Stimulated activated CD8-positive, alpha-beta memory T cell treated with anti-CD3 and anti-CD28 coated beads, Interleukin-7, amount 100 ng/mL, for 4 hours (primary cell): ENCODE results near the gene EIF3K.
A peak's percentile ranks its signal among the peaks of the same experiment; 100 is the strongest.
"Not testable (repeated sequence)": the region's sequence is repeated elsewhere in the genome, so short reads cannot be mapped to it uniquely, and the experiment has no call there.

Experiments
- DNase-seq, 2 donors: peaks; one replicate each; pipeline ENCODE4 v3.0.0-alpha.2; 2020; ENCODE audit warnings: low read depth in 2 of 2

EIF3K gene, protein sequence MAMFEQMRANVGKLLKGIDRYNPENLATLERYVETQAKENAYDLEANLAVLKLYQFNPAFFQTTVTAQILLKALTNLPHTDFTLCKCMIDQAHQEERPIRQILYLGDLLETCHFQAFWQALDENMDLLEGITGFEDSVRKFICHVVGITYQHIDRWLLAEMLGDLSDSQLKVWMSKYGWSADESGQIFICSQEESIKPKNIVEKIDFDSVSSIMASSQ

DNA sequence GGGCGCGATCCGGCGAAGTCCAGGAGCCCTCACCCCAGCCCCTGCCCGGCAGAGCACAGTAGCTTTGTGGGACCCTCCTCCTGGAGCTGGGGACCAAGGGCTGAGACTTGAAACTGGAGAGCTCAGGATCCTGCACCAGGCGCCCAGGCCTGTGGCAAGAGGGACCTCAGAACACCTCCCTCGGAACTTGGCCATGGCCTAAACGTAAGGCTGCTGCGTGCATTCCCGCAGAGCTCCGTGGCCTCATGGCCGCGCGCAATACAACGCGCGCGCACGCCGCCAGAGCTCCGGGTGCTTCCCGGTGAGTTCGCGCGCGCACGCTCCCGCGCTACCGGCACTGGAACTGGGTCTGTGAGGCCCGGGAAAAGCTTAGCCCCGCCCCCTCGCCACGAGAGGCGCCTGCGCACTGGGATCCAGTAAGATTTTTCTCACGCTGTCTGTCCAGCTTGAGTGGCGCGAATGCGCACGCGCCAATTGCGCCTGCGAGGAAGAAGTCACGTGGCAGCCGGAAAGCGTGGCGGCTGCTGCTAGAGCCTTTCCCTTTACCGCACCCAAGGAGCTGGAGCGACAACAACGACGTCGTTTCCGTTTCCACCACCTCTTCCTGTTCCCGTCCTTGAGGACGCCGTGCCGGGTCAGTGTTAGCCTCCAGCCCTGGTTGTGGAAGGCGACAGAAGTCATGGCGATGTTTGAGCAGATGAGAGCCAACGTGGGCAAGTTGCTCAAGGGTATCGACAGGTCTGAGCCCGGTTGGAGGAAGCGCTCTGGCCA, at the start of gene EIF3K:
Gene EIF3K (plus strand): TSS at position 599 of the 771 bp plus-strand sequence. CDS start 81 bp downstream, at position 680.
- DNase-seq = peak; percentile 93 to 95

DNA sequence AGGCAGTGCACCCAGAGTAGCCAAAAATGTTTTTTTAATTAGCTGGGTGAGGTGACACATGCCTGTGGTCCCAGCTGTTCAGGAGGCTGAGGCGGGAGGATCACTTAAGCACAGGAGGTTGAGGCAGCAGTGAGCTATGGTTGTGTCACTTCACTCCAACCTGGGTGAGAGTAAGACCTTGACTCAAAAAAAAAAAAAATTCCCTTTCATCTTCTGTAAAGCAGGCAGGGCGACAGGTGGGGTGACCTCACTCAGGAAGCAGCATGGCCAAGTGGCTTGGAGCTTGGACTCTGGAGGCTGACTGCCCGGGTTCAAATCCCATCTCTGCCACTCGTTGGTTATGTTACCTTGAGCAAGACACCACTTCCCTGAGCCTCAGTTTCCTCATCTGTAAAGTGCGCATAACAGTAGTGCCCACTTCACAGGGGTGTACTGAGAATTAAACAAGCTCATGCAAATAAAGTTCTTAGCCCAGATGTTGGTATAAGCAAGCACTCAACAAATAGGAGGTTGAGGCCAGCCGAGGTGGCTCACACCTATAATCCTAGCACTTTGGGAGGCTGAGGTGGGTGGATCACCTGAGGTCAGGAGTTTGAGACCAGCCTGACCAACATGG, 49.5 kb upstream of the EIF3K start:
- DNase-seq = no peak

DNA sequence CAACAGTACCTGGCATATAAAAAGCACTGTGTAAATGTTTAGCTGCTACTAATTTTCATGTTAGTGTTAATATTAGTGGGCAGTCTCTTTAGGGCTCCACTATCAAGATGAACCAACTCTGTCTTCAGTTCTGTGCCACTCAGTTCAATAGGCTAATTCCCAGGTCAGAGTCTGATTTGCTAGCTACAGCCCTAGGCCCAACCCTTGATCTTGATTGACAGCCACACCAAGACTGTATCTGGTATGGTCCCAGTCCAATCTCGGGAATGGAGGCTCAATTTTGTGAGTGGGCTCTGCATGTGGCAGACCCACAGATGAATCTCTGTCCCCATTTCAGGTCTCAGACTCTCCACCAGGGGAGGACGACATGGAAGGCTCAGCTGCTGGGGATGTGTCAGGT, 47.3 kb upstream of the EIF3K start:
- no peak for DNase-seq

DNA sequence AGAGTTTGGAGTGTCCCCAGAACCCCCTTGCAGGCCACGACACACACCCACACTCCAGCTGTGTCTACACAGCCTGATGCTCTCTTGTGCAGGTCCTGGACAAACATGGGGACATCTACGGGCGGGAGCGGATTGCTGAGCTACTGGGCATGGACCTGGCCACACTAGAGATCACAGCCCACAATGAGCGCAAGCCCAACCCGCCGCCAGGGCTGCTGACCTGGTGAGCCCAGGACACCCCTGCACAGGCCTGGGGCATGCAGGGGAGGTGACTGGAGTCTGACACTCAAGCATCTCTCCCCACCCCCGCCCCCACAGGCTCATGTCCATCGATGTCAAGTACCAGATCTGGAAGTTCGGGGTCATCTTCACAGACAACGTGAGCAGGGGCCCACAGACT, 41.2 kb upstream of the EIF3K start:
- DNase-seq = no peak

DNA sequence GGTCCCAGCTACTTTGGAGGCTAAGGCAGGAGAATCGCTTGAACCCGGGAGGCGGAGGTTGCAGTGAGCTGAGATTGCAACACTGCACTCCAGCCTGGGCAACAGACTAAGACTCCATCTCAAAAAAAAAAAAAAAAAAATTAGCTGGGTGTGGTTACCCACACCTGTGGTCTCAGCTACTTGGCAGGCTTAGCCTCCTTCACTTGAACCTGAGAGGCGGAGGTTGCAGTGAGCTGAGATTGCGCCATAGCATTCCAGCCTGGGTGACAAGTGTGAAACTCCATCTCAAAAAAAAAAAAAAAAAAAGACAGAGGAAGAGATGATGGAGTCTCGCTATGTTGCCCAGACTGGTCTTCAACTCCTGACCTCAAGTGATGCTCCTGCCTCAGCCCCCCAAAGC, 39.7 kb upstream of the EIF3K start:
- not testable (repeated sequence) for DNase-seq

DNA sequence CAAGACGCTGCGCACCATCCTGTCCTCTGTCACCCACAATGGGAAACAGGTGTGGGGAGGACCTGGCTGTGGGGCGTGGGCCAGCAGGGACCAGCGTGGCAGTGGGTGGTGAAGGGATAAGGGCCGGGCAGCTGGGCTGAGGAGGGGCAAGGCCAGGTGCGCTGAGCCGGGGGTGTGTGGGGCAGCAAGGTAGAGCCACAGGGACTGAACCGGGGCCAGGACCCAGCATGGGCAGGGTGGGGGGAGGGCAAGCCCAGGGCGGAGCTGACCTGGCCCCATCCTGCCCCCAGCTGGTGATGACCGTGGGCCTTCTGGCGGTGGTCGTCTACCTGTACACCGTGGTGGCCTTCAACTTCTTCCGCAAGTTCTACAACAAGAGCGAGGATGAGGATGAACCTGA, 38.9 kb upstream of the EIF3K start:
- DNase-seq = no peak

DNA sequence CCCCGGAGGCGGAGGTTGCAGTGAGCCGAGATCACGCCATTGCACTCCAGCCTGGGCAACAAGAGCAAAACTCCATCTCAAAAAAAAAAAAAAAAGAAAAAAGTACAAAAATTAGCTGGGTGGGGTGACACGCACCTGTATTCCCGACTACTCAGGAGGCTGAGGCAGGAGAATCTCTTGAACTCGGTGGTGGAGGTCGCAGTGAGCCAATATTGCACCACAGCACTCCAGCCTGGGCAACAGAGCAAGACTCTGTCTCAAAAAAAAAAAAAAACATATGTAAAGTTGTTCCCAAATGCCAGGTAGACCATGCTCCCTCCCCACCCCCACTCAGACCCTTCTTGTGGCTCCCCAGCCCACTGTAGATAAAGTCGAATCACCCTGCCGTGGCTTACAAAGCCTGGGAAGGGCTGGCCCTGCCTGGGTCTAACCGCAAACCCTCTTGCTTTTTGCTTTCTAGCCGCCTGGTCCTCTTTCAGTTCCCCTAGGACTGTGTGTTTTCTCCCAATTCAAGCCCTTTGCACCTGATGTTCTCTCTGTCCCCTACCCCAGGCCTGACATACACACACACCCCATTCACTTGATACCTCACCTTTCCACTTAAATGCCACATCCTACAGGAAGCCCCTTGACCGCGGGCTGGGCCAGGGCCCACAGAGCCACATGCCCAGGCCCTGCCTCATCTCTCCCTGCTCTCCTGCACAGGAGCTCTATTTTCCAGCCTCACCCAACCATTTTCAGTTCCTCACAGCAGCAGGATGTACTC, 35.6 kb upstream of the EIF3K start:
- no peak for DNase-seq

DNA sequence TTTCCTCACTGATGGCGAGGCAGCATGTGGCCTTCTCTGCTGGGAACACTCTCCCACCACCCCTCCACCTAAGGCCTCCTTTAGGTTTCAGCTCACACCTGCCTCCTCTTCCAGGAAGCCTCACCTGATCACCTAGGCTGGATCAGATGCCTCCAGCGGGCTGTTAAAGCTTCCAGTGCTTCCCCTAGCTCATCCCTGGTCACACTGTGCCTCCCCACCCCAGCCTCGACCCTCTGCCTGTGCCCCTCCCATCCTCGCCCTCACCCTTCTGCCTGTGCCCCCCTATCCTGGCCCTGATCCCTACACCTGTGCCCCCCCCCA, 35.0 kb upstream of the EIF3K start:
- DNase-seq = no peak

DNA sequence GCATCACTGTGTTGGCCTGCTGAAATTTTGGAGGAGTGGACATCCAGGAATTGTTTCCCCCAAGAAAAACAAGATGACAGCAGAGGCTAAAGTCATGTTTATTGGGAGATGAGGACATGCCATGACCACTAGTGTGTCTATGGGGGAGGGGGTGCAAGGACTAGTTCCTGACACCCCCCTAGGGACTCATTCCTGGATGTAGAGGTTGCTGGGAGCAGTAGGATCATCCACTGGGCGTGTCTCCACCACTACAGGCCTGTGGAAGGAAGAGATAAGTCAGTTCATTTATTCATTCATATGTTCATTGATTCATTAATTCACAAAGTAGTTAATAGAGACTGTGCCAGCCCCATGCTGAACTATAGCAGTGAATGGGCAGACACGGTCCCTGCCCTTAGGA, 31.4 kb upstream of the EIF3K start:
- DNase-seq = no peak

DNA sequence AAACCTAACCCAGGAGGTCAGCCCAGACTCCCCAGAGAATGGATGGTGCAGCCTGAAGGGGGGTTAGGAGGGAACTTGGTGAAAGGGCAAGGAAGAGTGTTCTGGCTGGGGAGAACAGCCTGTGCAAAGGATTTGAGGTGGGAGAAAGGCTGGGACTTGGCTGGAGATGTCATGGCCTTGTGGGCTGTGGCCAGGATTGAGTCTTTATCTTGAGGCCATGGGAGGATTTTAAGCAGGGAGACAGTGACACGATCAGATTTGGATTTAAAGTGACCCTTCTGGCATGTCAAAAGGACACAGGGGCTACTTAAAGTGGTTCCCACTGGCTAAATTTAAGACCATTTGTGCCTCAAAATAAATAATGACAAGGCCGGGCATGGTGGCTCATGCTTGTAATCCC, 30.9 kb upstream of the EIF3K start:
- no peak for DNase-seq

DNA sequence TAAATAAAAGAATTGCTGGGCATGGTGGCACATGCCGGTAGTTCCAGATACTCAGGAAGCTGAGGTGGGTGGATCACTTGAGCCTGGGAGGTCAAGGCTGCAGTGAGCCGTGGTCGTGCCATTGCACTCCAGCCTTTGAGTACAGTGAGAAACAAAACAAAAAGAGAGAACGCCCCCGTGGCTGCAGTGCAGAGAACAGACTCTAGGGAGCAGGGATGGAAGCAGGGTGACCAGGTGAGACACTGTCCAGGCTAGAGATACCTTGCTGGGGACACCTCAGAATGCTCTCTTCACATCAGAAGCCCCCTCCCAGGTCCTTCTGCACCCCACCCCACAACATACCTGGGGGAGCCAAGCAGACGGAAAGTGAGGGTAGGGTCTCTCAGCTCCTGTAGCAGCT, 26.0 kb upstream of the EIF3K start:
- no peak for DNase-seq

DNA sequence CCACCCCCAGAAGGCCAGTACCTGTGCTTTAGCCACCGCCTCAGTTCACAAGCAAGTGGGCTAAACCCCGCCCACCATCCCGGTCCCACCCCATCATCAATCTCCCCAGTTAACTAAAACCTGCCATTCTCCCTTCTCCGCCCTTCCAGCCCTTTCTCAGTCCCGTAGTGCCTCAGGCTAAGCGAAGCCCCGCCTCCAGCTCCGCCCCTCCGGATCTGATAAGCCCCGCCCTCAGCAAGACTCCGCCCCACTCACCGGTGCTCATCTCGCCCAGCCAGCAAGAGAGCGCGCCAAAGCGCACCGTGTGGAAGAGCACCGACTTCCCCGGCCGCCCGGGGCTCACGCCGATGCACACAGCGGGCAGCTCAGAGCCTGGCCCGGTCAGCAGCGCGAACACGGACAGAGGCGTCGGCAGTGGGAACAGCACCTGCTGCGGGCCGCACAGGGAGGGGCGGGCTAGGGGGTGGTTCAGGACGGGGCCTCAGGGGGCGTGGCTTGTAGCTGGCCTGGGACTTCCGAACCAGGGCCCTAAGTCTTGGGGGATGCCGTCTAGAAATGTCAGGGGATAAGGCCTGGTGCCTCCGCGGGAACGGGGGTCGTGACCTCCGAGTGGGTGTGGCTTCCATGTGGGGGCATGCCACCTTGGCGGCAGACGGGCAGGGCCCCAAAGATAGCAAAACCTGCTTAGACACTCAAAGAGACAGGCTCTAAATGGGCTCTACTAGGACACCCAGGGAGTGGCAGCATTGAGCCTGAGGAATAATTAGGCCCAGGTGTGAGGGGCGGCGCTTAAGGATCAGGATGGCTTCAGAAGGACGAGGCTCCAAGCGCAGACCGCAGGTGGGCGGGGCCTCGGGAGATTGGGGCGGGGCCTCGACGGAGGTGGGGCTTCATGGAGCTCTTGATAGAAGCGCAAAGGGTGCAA, 22.7 kb upstream of the EIF3K start:
- no peak for DNase-seq

DNA sequence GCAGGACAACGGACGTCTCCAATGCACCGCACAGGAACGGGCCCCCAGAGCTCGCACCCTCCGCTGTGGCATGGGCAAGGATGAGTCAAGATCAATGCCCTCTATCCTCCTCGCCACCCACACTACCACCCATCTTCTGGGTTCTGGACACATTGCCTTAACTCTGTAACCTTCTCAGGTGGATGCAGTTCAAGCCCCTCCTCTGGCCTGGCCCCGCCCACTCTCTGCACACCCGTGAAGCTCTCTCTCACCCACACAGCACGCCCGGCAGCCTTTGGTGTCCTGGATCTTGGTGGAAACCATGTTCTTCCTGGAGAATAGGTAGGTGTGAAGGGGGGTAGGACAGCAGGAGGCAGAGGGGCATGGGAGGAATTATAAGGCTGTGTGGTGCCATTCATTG, 21.9 kb upstream of the EIF3K start:
- DNase-seq = no peak

DNA sequence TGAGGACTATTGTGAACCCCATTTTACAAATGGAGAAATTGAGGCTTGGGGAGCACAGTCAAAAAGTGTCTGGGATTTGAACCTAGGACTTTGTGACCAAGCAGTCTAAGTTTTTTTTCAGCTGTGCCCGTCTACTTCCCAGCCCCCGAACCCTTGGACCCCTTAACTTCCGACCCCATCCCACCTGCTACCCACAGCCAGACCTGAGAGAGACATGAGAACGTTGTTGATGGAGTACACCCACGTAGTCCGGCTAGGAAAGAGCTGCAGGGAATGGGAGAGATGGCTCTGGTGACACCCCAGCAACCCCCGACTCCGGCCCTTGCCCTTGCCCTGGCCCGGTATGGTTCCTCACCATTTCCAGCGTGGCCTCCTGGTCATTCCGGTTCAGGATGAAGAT, 19.3 kb upstream of the EIF3K start:
- DNase-seq = no peak

DNA sequence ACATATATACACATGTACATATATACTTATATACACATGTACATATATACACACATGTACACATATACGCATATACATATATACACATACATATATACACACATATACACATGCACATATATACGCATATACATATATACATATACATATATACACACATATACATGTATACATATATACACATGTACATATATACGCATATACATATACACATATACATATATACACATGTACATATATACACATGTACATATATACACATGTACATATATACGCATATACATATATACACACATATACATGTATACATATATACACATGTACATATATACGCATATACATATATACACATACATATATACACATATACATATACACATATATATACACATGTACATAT, 16.1 kb upstream of the EIF3K start:
- DNase-seq = not testable (repeated sequence)

DNA sequence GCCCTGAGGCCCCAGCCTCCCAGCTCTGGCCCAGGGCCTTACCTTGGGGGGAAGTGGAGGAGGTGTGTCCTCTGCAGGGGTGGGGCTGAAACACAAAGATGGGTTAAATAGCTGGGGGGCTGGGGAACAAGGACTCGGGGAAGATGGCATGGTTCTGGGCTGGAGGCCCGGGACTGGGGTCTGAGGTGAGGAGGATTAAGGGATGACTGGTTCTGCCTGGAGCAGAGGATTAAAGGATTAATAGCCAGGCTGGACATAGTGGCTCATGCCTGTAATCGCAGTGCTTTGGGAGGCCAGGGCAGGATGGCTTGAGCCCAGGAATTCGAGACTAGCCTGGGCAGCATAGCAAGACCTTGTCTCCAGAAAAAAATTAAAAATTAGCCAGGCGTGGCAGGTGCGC, 12.9 kb upstream of the EIF3K start:
- DNase-seq = no peak

DNA sequence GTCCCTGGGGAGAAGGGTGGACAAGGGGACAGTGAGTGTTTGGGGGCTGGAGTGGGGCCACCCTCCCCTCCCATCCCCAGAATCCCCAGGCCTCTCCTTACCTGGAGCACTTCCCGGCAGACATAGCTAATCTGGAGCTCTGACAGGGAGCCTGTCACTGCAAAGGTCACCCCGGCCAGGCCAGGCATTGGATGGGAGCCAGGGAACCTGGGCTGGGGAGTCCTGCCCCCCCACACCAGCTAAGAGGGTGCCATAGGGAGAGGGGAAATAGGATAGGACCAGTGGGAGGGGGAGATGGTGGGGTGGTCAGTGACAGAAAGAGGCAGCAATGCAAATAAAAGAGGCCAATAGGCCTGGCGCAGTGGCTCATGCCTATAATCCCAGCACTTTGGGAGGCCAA, 4.7 kb upstream of the EIF3K start:
- no peak for DNase-seq

DNA sequence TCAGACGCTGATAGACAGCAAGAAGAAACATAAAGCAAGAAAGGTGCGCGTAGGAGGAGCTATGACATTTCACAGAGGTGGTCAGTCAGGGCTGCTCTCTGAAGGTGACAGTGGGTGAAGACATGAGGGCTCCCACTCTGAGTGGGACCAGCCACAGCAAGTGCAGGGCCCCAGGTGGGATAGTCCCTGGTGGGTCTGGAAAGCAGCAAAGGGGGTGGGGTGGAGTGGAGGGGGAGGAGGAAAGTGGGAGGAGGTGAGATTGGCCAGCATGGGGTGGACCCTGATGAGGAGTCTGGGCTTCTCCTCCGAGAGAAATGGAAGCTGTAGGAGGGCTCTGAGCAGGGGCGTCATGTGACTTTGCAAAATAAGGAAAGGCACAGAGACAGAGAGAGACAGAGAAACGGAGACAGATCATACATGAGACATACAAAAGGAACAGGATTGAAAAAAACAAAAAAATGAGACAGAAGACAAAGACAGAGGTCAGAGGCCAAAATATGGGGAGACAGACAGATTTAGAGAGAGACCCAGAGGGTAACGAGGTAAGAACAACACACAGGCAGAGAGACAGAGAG, 3.9 kb upstream of the EIF3K start:
- DNase-seq = no peak

DNA sequence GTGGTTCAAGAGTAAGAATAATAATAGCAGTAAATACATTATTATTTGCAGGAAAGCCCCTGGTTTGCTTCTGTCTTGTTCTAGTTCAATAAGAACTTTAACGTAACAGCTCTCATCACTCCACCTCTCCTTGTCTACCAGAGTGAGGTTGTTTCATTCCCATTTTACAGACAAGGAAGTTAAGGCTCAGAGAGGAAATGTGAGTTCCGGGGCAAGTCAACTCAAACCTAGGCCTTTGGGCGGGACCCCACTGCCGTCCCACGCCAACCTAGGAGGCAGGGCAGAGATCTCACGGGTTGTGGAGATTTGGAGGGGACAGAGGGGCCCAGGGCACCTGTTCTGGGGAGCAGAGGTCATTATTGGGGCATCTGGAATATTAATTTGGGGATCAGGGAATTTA, 2.7 kb upstream of the EIF3K start:
- no peak for DNase-seq

DNA sequence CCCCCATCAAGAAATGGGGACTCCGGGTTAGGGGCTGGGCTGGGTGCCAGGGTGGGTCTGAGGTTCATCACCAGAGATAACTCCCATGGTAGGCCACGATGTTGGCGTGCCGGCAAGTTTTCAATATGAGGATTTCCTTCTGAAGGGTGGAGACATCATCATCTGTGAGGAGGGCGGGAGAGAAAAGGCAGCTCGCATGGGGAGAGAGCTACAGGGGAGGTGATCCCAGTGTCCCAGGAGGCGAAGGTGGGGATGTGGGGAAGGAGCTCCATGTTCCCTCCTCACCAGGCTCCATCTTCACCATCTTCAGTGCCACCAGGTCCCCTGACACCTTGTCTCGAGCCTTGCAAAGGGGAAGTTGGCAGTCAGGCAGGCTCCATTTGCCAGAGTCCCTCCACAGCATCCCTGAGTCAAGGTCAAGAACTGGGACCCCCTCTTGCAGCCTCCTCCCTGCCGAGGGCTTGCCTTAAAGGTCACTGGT, 1.7 kb upstream of the EIF3K start:
- DNase-seq = no peak
